Measurements from ENCODE around the gene CORO2B. TPM values are rescaled to one million over a fixed set of nuclear protein-coding genes. Genes with fewer than 3 reads are reported as not detected.

CORO2B gene
- total and polyA plus RNA-seq, 2 of the 4 experiments (the other 2 are of a cell fraction) = 9.3 to 39.3 TPM

DNA sequence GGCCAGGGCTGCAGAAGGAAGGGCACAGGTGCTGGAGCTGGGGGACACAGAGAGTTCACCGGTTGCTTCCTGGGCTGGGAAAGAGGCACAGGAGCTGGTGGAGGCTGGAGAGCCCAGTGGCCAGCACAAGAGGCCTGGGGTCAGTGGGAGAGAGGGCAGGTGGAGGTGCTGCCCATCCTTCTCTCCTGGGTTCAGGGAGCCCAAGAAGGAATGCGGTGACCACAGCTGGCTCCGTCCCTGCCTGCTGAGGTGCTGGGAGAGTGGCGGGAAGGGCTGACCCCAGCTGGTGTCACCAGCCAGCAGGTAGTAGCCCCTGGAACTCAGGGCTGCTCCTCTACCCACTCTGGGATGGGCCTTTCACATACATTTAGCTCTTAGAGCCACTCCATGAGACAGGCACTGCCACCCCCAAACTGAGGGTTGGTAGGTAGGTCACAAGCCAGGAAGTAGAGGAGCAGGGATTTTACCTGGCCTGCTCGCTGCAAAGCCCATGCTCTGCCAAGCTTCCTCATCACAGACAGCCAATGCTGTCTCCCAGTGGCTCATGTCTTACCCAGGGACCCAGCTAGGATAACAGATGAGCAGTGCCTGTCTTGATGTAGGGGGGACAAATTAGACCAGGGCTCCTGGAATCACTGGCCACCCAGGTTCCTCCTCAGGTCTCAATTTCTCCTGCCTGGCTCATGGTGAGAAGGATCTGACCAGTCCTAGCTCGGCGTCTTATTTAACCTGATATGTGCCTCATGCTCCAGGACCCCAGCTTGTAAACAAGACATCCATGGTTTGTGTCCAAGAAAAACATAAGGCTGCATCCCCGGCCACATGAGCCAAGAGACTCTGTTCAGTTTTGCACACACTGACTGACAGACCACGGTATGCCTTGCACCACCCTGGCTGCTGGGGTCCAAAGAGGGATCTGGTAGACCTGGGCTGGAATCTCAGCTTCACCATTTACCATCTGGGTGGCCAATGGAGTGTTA is 119.2 kb downstream of the CORO2B start:
- H3K4me1 ChIP-seq (ENCODE audit: control insufficient read depth, insufficient read depth, low read length) = peaks cover 5% of the 10 kb centered on the region; the same call in 1 of the 2 replicates
- CTCF ChIA-PET = interaction anchor here (0.6 to 1.4 kb wide), 3 partner anchors 12 to 186 kb away, joined by 3 to 5 read pairs (median 3); no protein-coding TSS in a partner anchor
- H3K9me1 ChIP-seq (ENCODE audit: insufficient read depth, low read length) = peaks cover 14% of the 10 kb centered on the region
- H2BK120ac ChIP-seq (ENCODE audit: low read depth, low read length) = no peak overlapping the region
- no peak overlapping the region for H3K4me2 ChIP-seq (ENCODE audit: low read depth, low read length)
- no peak overlapping the region for H2BK5ac ChIP-seq (ENCODE audit: low read depth, low read length, poor library complexity, severe bottlenecking)
- no peak overlapping the region for H4K5ac ChIP-seq (ENCODE audit: low read depth, low read length)
- ATAC-seq (ENCODE audit: low read depth) (no peak), DNase-seq (peak; percentile 44)
- H3K9me3 ChIP-seq (ENCODE audit: control insufficient read depth, insufficient read depth, low read length) = no peaks in the 10 kb centered on the region
- H3K27ac ChIP-seq (ENCODE audit: insufficient read depth, low read length) = no peak overlapping the region
- no peak overlapping the region for H2AFZ ChIP-seq (replicated peaks; ENCODE audit: low read length, poor library complexity)
- no peak overlapping the region for H2AK9ac ChIP-seq (replicated peaks; ENCODE audit: low read depth, low read length, poor library complexity)
- no peak overlapping the region for H3K23ac ChIP-seq (ENCODE audit: low read depth, low read length)
- POLR2A ChIA-PET (ENCODE audit: unreplicated experiment) = no interaction called here
- no peaks in the 10 kb centered on the region for H3K27me3 ChIP-seq (ENCODE audit: control insufficient read depth, insufficient read depth, low read length)
- H3K36me3 ChIP-seq (ENCODE audit: control insufficient read depth, insufficient read depth, low read length) = no peaks in the 10 kb centered on the region; the same call in 1 of the 2 replicates
- no peak overlapping the region for H3K14ac ChIP-seq (replicated peaks; ENCODE audit: low read depth, low read length)
- no peak overlapping the region for H2BK20ac ChIP-seq (ENCODE audit: low read depth, low read length)
- no peak overlapping the region for H3K4ac ChIP-seq (ENCODE audit: low read depth, low read length)
- BruUV-seq (replicated peaks) = no TSS peak
- dilution Hi-C loops (cut with HindIII; ENCODE audit: low sequenced_read_pairs, unreplicated experiment) = no loop called here
- no peak overlapping the region for H3K56ac ChIP-seq (ENCODE audit: extremely low read depth, insufficient read depth, low read length)
- no peak overlapping the region for H3K9ac ChIP-seq (ENCODE audit: low read depth, low read length)
- in situ Hi-C loops (cut with MboI; ENCODE audit: low sequenced_read_pairs) = no loop called here
- no peaks in the 10 kb centered on the region for H4K20me1 ChIP-seq (ENCODE audit: insufficient read depth, low read length)
- no peak overlapping the region for H4K91ac ChIP-seq (ENCODE audit: insufficient read depth, low read depth, low read length)
- WGBS, 2 experiments (ENCODE audit: extremely low coverage in 2 of 2, insufficient read length in 1 of 2) = 66% methylated on average over 3 of the region's 9 CpGs; no CpG with 5 or more reads in 1 of the 2 experiments
- intact Hi-C loops (cut with micrococcal nuclease) = no loop called here
- no peak overlapping the region for H4K8ac ChIP-seq (ENCODE audit: low read depth in 2 of 2, low read length in 2 of 2)
- H2BK15ac ChIP-seq (ENCODE audit: low read depth, low read length) = no peak overlapping the region
- H3K79me1 ChIP-seq (ENCODE audit: low read depth in 1 of 2, low read length in 2 of 2) = no peaks in the 10 kb centered on the region
- peak overlapping the region; percentile 38; the same call in 1 of the 2 replicates for H2AK5ac ChIP-seq (ENCODE audit: low read depth, low read length)
- H3K18ac ChIP-seq (ENCODE audit: low read depth, low read length) = no peak overlapping the region
- TF ChIP-seq SMC3 (IDR thresholded peaks at IDR 0.05; ENCODE audit: low read depth, low read length) = no peak
- TF ChIP-seq RFX5 (IDR thresholded peaks at IDR 0.05; ENCODE audit: low read depth, low read length) = no peak
- TF ChIP-seq POLR2A (IDR thresholded peaks at IDR 0.05; ENCODE audit: low read depth, low read length) = no peak
- TF ChIP-seq RCOR1 (IDR thresholded peaks at IDR 0.05; ENCODE audit: insufficient replicate concordance, low read length) = no peak
- TF ChIP-seq RAD21 (IDR thresholded peaks at IDR 0.05; ENCODE audit: low read length) = no peak
- TF ChIP-seq, protein P1, sequence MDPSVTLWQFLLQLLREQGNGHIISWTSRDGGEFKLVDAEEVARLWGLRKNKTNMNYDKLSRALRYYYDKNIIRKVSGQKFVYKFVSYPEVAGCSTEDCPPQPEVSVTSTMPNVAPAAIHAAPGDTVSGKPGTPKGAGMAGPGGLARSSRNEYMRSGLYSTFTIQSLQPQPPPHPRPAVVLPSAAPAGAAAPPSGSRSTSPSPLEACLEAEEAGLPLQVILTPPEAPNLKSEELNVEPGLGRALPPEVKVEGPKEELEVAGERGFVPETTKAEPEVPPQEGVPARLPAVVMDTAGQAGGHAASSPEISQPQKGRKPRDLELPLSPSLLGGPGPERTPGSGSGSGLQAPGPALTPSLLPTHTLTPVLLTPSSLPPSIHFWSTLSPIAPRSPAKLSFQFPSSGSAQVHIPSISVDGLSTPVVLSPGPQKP (IDR thresholded peaks at IDR 0.05; ENCODE audit: borderline replicate concordance, low read depth, low read length) = no peak
- TF ChIP-seq CEBPB (IDR thresholded peaks at IDR 0.05; ENCODE audit: low read depth, low read length) = no peak
- TF ChIP-seq CHD1 (IDR thresholded peaks at IDR 0.05; ENCODE audit: low read depth, low read length) = no peak
- TF ChIP-seq MAFK (IDR thresholded peaks at IDR 0.05; ENCODE audit: low read depth, low read length) = no peak
- TF ChIP-seq, protein P2, sequence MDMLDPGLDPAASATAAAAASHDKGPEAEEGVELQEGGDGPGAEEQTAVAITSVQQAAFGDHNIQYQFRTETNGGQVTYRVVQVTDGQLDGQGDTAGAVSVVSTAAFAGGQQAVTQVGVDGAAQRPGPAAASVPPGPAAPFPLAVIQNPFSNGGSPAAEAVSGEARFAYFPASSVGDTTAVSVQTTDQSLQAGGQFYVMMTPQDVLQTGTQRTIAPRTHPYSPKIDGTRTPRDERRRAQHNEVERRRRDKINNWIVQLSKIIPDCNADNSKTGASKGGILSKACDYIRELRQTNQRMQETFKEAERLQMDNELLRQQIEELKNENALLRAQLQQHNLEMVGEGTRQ (IDR thresholded peaks at IDR 0.05; ENCODE audit: low read depth, low read length) = no peak
- no peak for TF ChIP-seq MAZ (IDR thresholded peaks at IDR 0.05; ENCODE audit: borderline replicate concordance, low read depth, low read length)
- TF ChIP-seq FOS (IDR thresholded peaks at IDR 0.05; ENCODE audit: low read depth, low read length) = no peak
- no peak for TF ChIP-seq BHLHE40 (IDR thresholded peaks at IDR 0.05; ENCODE audit: low read depth, low read length)
- TF ChIP-seq NFE2L2 (IDR thresholded peaks at IDR 0.05; ENCODE audit: low read depth, low read length) = no peak
- H3K4me3 ChIP-seq (ENCODE audit: insufficient read depth, low read depth, low read length) = no peak overlapping the region
